Measurements from ENCODE around the gene CCDC187. TPM values are rescaled to one million over a fixed set of nuclear protein-coding genes. Genes with fewer than 3 reads are reported as not detected.

The CCDC187 gene
- total RNA-seq, 2 donors from 2014 or later = 1.2 TPM; not detected in 1

DNA sequence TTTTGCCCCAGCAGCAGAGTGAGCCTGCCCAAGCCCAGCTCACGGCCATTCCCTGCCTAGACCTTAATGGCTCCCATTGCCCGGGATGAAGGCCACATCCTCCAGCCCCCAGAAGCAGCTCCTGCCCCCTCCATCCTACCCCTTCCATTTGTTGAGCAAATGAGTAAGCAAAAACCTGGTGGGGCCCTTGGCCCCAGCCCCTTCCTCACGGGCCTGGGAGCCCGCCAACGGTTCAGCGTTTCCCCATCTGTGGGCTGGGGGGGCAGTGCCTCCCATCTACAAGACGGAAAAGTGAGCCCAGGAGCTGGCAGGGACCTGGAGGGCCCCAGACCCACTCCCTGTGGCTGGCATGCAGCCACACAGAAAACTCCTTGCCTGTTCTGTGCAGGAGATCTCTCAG, 4.4 kb downstream of the CCDC187 start:
- no peak overlapping the region for H3K4me3 ChIP-seq
- no peaks in the 10 kb centered on the region for H3K36me3 ChIP-seq
- WGBS = 57% methylated on average over 7 of the region's 7 CpGs
- H3K27ac ChIP-seq = no peak overlapping the region
- DNase-seq (ENCODE audit: low spot score) = no peak
- no peaks in the 10 kb centered on the region for H3K4me1 ChIP-seq (replicated peaks)
- no peaks in the 10 kb centered on the region for H3K9me3 ChIP-seq
- TF ChIP-seq, protein P1, sequence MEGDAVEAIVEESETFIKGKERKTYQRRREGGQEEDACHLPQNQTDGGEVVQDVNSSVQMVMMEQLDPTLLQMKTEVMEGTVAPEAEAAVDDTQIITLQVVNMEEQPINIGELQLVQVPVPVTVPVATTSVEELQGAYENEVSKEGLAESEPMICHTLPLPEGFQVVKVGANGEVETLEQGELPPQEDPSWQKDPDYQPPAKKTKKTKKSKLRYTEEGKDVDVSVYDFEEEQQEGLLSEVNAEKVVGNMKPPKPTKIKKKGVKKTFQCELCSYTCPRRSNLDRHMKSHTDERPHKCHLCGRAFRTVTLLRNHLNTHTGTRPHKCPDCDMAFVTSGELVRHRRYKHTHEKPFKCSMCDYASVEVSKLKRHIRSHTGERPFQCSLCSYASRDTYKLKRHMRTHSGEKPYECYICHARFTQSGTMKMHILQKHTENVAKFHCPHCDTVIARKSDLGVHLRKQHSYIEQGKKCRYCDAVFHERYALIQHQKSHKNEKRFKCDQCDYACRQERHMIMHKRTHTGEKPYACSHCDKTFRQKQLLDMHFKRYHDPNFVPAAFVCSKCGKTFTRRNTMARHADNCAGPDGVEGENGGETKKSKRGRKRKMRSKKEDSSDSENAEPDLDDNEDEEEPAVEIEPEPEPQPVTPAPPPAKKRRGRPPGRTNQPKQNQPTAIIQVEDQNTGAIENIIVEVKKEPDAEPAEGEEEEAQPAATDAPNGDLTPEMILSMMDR (IDR thresholded peaks at IDR 0.05) = no peak
- TF ChIP-seq POLR2A (IDR thresholded peaks at IDR 0.05) = no peak
- H3K27me3 ChIP-seq (replicated peaks; ENCODE audit: insufficient read depth) = no peaks in the 10 kb centered on the region
- intact Hi-C loops (cut with DNase I) = no loop called here

DNA sequence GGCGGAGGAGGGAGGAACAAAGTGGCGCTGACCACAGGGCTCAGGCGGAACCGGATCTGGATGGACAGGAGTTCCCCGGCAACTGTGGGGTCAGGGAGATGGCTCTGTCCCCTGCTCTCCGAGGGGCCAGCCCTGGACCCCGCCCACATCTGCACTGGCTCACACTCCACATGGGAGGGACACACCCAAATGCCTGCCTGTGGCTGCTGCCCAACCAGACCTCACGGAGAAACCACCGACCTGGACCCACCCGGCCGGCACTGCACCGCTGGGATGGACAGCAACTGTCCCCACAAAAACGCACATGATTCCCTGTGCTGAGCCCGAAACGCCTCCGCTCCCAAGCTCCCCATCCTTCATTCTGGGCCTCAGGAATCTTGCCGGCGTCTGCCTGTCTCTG, 4.8 kb downstream of the CCDC187 start:
- TF ChIP-seq, protein P1 (IDR thresholded peaks at IDR 0.05) = no peak
- TF ChIP-seq POLR2A (IDR thresholded peaks at IDR 0.05) = no peak
- TF ChIP-seq POLR2AphosphoS5 (IDR thresholded peaks at IDR 0.05) = no peak
- Histone ChIP-seq H3K9me3 (no peaks in the 10 kb centered on the region), H3K36me3 (no peaks in the 10 kb centered on the region), H3K4me3 (no peak overlapping the region), H3K27ac (no peak overlapping the region), H3K4me1 (replicated peaks) (no peaks in the 10 kb centered on the region), H3K27me3 (replicated peaks; ENCODE audit: insufficient read depth) (no peaks in the 10 kb centered on the region)
- 82% methylated on average over 18 of the region's 18 CpGs for WGBS
- intact Hi-C loops (cut with DNase I) = no loop called here
- DNase-seq (ENCODE audit: low spot score) = no peak

DNA sequence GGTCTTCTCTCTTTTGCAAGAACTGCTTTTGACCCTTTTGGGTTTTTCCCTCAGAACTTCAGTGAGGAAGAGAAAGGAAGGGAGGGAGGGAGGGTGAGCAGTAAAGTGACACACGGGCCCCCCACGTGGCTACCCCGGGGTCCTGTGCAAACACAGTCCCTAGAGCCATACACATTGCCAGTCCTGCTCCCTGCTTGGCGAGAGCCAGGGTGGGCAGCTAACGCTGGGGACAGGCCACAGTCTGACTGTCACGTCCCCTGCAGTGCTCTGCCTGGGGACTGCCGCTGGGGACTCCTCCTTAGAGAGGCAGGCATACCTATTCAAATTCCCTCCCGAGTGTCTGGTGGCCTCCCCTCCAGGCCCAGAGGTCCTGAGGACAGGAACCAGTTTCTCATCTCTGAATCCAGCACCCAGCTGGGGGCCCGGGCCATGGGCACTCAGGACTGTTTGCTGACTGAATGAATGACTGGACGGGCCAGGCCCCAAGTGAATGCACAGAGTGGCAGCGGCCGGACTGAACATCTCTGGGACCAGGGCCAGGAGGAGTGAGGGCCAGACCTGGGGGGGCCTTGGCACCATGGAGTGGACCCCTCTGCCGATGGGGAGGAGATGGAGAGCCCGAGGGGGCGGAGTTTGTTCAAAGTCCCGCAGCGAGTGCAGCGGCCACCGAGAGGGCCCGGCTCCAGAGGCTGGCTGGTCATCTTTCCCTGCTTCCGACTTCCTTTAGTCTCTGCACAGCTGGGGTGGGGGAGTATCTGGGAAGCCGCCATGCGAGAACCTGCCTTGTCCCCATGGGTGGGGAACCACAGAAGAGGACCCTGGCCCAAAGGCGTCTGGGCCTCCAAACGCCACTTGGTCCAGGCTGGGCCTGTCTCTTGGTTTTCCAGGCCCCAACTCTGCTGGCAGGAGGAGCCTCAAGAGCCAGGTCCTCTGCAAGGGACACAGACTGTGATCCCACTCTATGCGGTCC, 5.8 kb downstream of the CCDC187 start:
- Histone ChIP-seq H3K9me3 (no peaks in the 10 kb centered on the region), H3K27me3 (replicated peaks; ENCODE audit: insufficient read depth) (no peaks in the 10 kb centered on the region), H3K27ac (no peak overlapping the region), H3K4me3 (no peak overlapping the region), H3K4me1 (replicated peaks) (no peaks in the 10 kb centered on the region), H3K36me3 (no peaks in the 10 kb centered on the region)
- intact Hi-C loops (cut with DNase I) = no loop called here
- TF ChIP-seq POLR2AphosphoS5 (IDR thresholded peaks at IDR 0.05) (no peak), POLR2A (IDR thresholded peaks at IDR 0.05) (no peak)
- TF ChIP-seq, protein P1 (IDR thresholded peaks at IDR 0.05) = no peak
- 83% methylated on average over 26 of the region's 26 CpGs for WGBS
- no peak for DNase-seq (ENCODE audit: low spot score)

DNA sequence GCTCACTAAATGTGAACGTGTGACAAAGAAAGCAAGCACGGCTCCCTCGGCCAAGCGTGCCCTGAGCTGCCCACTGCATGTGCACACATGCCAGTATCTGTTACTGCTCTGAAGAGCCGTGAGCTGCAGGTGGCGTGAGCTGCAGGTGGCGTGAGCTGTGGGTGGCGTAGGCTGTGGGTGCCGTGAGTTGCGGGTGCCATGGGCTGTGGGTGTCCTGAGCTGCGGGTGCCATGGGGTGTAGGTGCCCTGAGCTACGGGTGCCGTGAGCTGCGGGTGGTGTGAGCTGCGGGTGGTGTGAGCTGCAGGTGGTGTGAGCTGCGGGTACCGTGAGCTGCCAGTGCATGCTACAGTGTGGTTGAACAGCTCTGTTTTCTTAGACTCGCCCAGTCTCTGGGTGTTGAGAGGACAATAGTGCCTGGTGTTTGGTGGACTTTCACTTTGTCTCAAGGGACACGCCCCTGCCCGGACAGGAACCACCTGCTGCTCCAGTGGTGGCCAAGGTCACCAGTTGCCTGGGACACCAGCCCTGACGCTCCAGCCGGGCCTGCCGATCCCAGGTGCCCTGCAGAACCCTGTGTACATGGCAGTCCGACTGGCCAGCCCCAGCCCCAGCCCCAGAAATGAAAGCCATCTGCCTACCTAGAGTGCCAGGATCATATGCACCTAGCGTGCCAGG, 6.7 kb downstream of the CCDC187 start:
- intact Hi-C loops (cut with DNase I) = no loop called here
- Histone ChIP-seq H3K4me1 (replicated peaks) (no peaks in the 10 kb centered on the region), H3K4me3 (no peak overlapping the region), H3K27ac (no peak overlapping the region), H3K36me3 (no peaks in the 10 kb centered on the region), H3K9me3 (no peaks in the 10 kb centered on the region), H3K27me3 (replicated peaks; ENCODE audit: insufficient read depth) (no peaks in the 10 kb centered on the region)
- TF ChIP-seq, protein P1 (IDR thresholded peaks at IDR 0.05) = no peak
- TF ChIP-seq POLR2AphosphoS5 (IDR thresholded peaks at IDR 0.05) (no peak), POLR2A (IDR thresholded peaks at IDR 0.05) (no peak)
- 41% methylated on average over 24 of the region's 25 CpGs for WGBS
- DNase-seq (ENCODE audit: low spot score) = peak; percentile 21
